Measurements from ENCODE around the gene AP4S1.
A peak's percentile ranks its signal among the peaks of the same experiment; 100 is the strongest.
"Not testable (repeated sequence)": the region's sequence is repeated elsewhere in the genome, so short reads cannot be mapped to it uniquely, and the experiment has no call there.

Gene AP4S1

GRCh38 chr14:31084385-31084784 lies 58.9 kb downstream of the AP4S1 start:
- no peak for DNase-seq (ENCODE audit: low read depth)
- no peak for TF ChIP-seq CTCF (conservative IDR thresholded peaks at IDR 0.05; ENCODE audit: low read length)
- H3K4me3 ChIP-seq (ENCODE audit: low read length) = no peak overlapping the region

DNA sequence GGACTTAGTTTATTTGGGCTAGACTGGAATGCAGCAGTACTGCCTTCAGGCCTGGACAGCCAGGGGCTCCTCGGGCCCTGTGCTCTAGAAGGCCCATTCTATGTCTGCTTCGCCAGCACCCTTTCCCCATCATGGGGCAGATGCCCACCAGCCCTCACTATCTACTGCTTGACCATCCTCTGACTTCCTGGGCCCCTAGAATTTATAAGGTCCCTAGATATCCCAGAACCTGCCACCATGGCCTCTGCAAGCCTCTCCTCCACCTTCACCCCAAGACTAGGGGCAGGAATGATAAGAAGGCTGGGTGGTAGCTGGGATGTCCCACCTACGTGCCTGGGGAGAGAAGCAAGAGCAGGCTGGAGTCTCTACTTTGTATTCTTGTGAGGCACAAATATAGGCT lies 59.6 kb downstream of the AP4S1 start:
- no peak overlapping the region for H3K4me3 ChIP-seq (ENCODE audit: low read length)
- no peak for DNase-seq (ENCODE audit: low read depth)
- no peak for TF ChIP-seq CTCF (conservative IDR thresholded peaks at IDR 0.05; ENCODE audit: low read length)

DNA sequence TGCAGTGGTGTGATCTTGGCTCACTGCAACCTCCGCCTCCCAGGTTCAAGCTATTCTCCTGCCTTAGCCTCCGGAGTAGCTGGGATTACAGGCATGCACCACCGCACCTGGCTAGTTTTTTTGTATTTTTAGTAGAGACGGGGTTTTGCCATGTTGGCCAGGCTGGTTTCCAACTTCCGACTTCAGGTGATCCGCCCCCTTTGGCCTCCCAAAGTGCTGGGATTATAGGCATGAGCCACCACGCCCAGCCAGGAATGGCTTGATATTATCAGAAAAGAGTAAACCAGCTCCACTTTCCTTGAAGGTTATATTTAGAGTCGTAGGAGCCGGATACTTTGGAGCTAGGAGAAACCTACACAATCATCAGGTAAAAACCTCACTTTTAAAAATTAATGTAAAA lies 61.0 kb downstream of the AP4S1 start:
- H3K4me3 ChIP-seq (ENCODE audit: low read length); DNase-seq (ENCODE audit: low read depth): not testable (repeated sequence)

DNA sequence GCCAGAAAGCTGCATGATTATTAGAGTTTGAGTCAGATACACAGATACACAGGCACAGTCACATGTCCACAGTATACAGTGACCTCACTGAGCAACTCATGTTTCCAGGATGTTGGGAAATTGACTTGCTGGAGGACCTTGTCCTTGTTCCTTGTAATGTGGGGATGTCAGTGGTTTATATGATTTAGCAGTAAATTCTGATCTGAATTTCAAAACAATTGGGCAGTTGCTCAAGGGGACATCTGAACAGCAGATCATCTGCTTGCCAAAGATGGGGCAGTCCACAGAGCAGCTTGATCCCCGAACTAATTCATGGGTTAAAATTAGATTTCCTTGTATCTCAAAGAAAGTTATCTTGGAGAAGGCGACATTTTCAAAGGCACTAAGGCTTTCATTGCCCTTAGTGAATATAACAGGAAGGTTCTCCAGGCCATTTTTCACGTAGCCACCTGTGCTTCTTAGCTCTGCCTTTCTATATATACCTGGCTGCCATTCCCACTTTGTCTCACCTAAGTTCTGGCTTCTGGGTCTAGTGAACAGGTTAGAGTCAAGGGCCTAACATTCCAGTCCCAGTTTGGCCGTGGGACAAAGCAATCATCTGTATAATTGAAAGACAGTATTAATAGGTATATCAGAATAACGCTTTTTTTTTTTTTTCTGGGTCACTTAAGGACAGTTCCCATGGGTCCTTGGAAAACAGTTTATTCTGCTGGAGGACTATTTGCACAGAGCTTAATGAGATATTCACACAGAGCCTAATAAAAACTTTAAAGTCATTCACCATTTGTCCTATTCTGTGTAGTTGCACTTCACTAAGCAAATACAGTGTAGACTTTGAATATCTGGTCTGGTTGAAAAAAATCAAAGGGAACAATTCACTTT lies 65.7 kb downstream of the AP4S1 start:
- DNase-seq (ENCODE audit: low read depth) = peak; percentile 93
- H3K4me3 ChIP-seq (ENCODE audit: low read length) = no peak overlapping the region
- no peak for TF ChIP-seq CTCF (conservative IDR thresholded peaks at IDR 0.05; ENCODE audit: low read length)

- H3K4me3 ChIP-seq (ENCODE audit: low read length) = no peak overlapping the region
- TF ChIP-seq CTCF (conservative IDR thresholded peaks at IDR 0.05; ENCODE audit: low read length) = no peak
- no peak for DNase-seq (ENCODE audit: low read depth)
These were observed 66.8 kb downstream of the AP4S1 start for GRCh38 chr14:31092160-31092708.

- not testable (repeated sequence) for H3K4me3 ChIP-seq (ENCODE audit: low read length); DNase-seq (ENCODE audit: low read depth)
These were observed 68.7 kb downstream of the AP4S1 start for GRCh38 chr14:31093884-31094839.

GRCh38 chr14:31095817-31096216 lies 70.4 kb downstream of the AP4S1 start:
- DNase-seq (ENCODE audit: low read depth); H3K4me3 ChIP-seq (ENCODE audit: low read length): not testable (repeated sequence)

DNA sequence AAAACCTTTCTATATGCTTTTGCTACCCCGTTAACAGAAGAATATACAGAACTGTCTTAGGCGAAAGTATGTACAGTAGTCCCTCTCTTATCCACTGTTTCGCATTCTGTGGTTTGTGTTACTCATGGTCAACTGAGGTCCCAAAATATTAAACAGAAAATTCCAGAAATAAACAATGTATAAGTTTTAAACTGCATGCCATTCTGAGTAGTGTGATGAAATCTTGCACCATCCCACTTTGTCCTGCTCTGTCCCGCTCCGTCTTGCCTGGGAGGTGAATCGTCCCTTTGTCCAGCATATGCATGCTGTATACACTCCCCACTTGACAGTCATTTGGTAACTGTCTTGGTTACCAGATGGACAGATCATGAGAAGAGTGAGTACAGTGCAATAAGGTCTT lies 70.8 kb downstream of the AP4S1 start:
- no peak for TF ChIP-seq CTCF (conservative IDR thresholded peaks at IDR 0.05; ENCODE audit: low read length)
- no peak overlapping the region for H3K4me3 ChIP-seq (ENCODE audit: low read length)
- DNase-seq (ENCODE audit: low read depth) = peak; percentile 15
